Measurements from ENCODE around the gene DOCK1. TPM values are rescaled to one million over a fixed set of nuclear protein-coding genes. Genes with fewer than 3 reads are reported as not detected.

Gene DOCK1
- total RNA-seq, 6 experiments from 2014 or later, result 50.6 to 59.9 (median 54.7) TPM

GRCh38 chr10:126905776-126906703 is 812 bp downstream of the DOCK1 start:
- Mint-ChIP-seq H3K27ac (peak overlapping the region; percentile 90), H3K9me3 (no peaks in the 10 kb centered on the region), H3K4me3 (peak overlapping the region; percentile 93), H3K4me1 (ENCODE audit: low read depth) (peaks cover 66% of the 10 kb centered on the region), H3K36me3 (ENCODE audit: low read depth) (peaks cover 24% of the 10 kb centered on the region), H3K27me3 (ENCODE audit: insufficient read depth) (no peaks in the 10 kb centered on the region; the same call in 1 of the 2 replicates)
- DNase-seq, result no peak
- TF ChIP-seq, protein P1, sequence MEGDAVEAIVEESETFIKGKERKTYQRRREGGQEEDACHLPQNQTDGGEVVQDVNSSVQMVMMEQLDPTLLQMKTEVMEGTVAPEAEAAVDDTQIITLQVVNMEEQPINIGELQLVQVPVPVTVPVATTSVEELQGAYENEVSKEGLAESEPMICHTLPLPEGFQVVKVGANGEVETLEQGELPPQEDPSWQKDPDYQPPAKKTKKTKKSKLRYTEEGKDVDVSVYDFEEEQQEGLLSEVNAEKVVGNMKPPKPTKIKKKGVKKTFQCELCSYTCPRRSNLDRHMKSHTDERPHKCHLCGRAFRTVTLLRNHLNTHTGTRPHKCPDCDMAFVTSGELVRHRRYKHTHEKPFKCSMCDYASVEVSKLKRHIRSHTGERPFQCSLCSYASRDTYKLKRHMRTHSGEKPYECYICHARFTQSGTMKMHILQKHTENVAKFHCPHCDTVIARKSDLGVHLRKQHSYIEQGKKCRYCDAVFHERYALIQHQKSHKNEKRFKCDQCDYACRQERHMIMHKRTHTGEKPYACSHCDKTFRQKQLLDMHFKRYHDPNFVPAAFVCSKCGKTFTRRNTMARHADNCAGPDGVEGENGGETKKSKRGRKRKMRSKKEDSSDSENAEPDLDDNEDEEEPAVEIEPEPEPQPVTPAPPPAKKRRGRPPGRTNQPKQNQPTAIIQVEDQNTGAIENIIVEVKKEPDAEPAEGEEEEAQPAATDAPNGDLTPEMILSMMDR (IDR thresholded peaks at IDR 0.05), result no peak

DNA sequence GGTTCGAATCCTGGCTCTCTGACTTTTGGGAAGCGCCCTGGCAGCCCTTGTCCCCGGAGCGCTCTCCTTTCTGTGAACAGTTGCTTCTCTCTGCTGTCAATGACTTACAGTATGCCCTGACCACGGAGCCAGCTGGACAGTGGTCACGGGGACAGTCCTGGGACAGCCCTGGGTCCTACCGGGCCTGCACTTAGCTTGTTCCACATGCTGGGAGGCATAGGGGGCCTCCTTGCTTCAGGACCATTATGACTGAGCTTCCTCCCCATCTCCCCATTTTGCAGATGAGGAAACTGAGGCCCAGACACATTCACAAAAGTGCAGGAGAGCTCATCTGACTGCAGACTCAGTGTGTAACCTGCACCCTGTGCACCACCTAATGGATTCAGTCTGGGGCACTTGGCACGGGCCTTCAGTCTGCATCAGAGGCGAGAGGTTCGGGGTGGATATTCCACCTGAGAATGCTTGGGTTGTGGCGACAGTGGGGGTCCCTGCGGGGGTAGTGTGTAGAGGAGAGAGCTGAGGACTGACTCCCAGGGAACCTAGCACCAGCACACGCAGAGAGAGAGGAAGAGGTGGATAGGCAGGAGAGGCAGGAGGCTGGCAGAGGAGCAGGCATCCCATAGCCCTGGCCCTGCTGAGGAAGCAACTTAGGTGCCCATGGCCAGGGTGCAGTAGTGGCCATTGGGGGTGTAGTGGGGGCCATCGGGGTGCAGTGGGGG is 1.6 kb downstream of the DOCK1 start:
- Mint-ChIP-seq H3K4me1 (ENCODE audit: low read depth) (peaks cover 71% of the 10 kb centered on the region), H3K27me3 (ENCODE audit: insufficient read depth) (no peaks in the 10 kb centered on the region; the same call in 1 of the 2 replicates), H3K27ac (peak overlapping the region; percentile 90), H3K36me3 (ENCODE audit: low read depth) (peaks cover 30% of the 10 kb centered on the region), H3K9me3 (no peaks in the 10 kb centered on the region), H3K4me3 (peak overlapping the region; percentile 93)
- no peak for DNase-seq
- TF ChIP-seq, protein P1 (IDR thresholded peaks at IDR 0.05), result no peak

GRCh38 chr10:126907423-126907970 is 2.3 kb downstream of the DOCK1 start:
- H3K9me3 Mint-ChIP-seq, result no peaks in the 10 kb centered on the region
- TF ChIP-seq, protein P1 (IDR thresholded peaks at IDR 0.05), result peak; percentile 37; the same call in 1 of the 2 replicates
- H3K4me3 Mint-ChIP-seq, result peak overlapping the region; percentile 18

GRCh38 chr10:126908225-126908624 is 3.0 kb downstream of the DOCK1 start:
- no peak for DNase-seq
- Mint-ChIP-seq H3K4me3 (no peak overlapping the region), H3K36me3 (ENCODE audit: low read depth) (peaks cover 31% of the 10 kb centered on the region)

More at GRCh38 chr10:126907423-126907970, 2.3 kb downstream of the DOCK1 start:
- no peaks in the 10 kb centered on the region; the same call in 1 of the 2 replicates for H3K27me3 Mint-ChIP-seq (ENCODE audit: insufficient read depth)
- H3K27ac Mint-ChIP-seq, result peak overlapping the region; percentile 24; the same call in 1 of the 2 replicates
- peaks cover 65% of the 10 kb centered on the region for H3K4me1 Mint-ChIP-seq (ENCODE audit: low read depth)
- no peak for DNase-seq
- H3K36me3 Mint-ChIP-seq (ENCODE audit: low read depth), result peaks cover 27% of the 10 kb centered on the region

DNA sequence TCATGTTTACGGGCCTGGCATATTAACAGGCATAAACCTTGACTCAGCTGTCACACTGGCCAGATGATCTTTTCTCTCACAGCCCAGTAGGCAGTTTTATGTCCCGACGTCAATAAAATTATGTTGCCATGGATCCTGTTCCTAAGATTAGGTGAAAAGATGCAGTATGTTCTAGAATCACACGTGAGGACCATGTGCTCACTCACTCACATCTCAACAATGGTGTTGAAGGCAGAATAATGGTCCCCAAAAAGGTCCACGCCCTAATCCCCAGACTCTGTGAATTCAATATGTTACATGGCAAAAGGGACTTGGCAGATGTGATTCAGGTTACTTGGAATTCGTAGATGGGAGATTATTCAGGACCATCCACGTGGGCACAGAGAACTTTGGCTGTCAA is 3.5 kb downstream of the DOCK1 start:
- no peak overlapping the region for H3K4me3 Mint-ChIP-seq
- H3K27ac Mint-ChIP-seq, result no peak overlapping the region; the same call in 1 of the 2 replicates
- TF ChIP-seq, protein P1 (IDR thresholded peaks at IDR 0.05), result no peak
- H3K4me1 Mint-ChIP-seq (ENCODE audit: low read depth), result peaks cover 57% of the 10 kb centered on the region
- H3K27me3 Mint-ChIP-seq (ENCODE audit: insufficient read depth), result no peaks in the 10 kb centered on the region; the same call in 1 of the 2 replicates
- H3K36me3 Mint-ChIP-seq (ENCODE audit: low read depth), result peaks cover 32% of the 10 kb centered on the region
- no peaks in the 10 kb centered on the region for H3K9me3 Mint-ChIP-seq
- DNase-seq, result no peak

More at GRCh38 chr10:126908225-126908624, 3.0 kb downstream of the DOCK1 start:
- TF ChIP-seq, protein P1 (IDR thresholded peaks at IDR 0.05), result no peak
- H3K27me3 Mint-ChIP-seq (ENCODE audit: insufficient read depth), result no peaks in the 10 kb centered on the region; the same call in 1 of the 2 replicates
- no peak overlapping the region for H3K27ac Mint-ChIP-seq
- H3K9me3 Mint-ChIP-seq, result no peaks in the 10 kb centered on the region
- peaks cover 61% of the 10 kb centered on the region for H3K4me1 Mint-ChIP-seq (ENCODE audit: low read depth)

Data from HFFc6 (cell line).